Gastroesophageal sphincter (tissue), 4 donors: Measurements from ENCODE around the gene CHMP1B. TPM values are rescaled to one million over a fixed set of nuclear protein-coding genes. Genes with fewer than 3 reads are reported as not detected.
A peak's percentile ranks its signal among the peaks of the same experiment; 100 is the strongest.

Source experiments
- ATAC-seq: fragments of 150-250 bp; one replicate; pipeline ENCODE4 v1.9.1; 2016; ENCODE audit warnings: mild to moderate bottlenecking, moderate library complexity
- H3K27ac ChIP-seq, 4 donors: fragments of 200-600 bp; sonication (generic) in 3 of 4; 1 replicate in 3 of 4; 2 replicates in 1 of 4; pipeline ENCODE4 v1.5.1; 2016 to 2019
- H3K27me3 ChIP-seq: fragments of 200-600 bp; sonication (generic); one replicate; pipeline ENCODE4 v1.5.1; 2019
- H3K36me3 ChIP-seq, 2 donors: fragments of 200-600 bp; sonication (generic); one replicate each; pipeline ENCODE4 v1.5.1; 2019; ENCODE audit warnings: control low read depth in 1 of 2
- H3K4me1 ChIP-seq, 3 donors: fragments of 200-600 bp; sonication (generic); 1 replicate in 2 of 3; 2 replicates in 1 of 3; pipeline ENCODE4 v1.5.1; 2016 to 2019; ENCODE audit warnings: control low read depth in 2 of 3
- H3K4me3 ChIP-seq, 2 donors: fragments of 200-600 bp; sonication (generic); one replicate each; pipeline ENCODE4 v1.5.1; 2019; ENCODE audit warnings: mild to moderate bottlenecking in 1 of 2, moderate library complexity in 1 of 2
- H3K9me3 ChIP-seq, 3 donors: fragments of 200-600 bp; sonication (generic); one replicate each; pipeline ENCODE4 v1.5.1; 2017 to 2019; ENCODE audit warnings: control low read depth in 2 of 3
- CTCF ChIP-seq, 4 experiments: fragments of 200-600 bp in 2 of 4; fragments of 450-650 bp in 2 of 4; sonication (generic) in 1 of 4; IDR thresholded peaks; one replicate each; pipeline ENCODE4 v1.5.1; 2017 to 2019; ENCODE audit warnings: antibody characterized with exemption in 4 of 4, mild to moderate bottlenecking in 2 of 4, moderate library complexity in 2 of 4
- EP300 ChIP-seq: sonication (generic); formaldehyde crosslinking; IDR thresholded peaks from one replicate; pipeline ENCODE4 v1.6.1; 2017; ENCODE audit warnings: antibody characterized with exemption, mild to moderate bottlenecking
- POLR2A ChIP-seq, 2 donors: fragments of 450-650 bp; IDR thresholded peaks; one replicate each; pipeline ENCODE4 v1.6.1; 2017; ENCODE audit warnings: antibody characterized with exemption in 2 of 2, mild to moderate bottlenecking in 2 of 2, moderate library complexity in 1 of 2
- POLR2AphosphoS5 ChIP-seq: sonication (generic); formaldehyde crosslinking; IDR thresholded peaks from one replicate; pipeline ENCODE4 v1.6.1; 2017; ENCODE audit warnings: antibody characterized with exemption
- WGBS, 2 donors: methylation state at CpG; one replicate each; pipeline ENCODE4 v1.1.5; 2018; ENCODE audit warnings: low coverage in 1 of 2; 5-methylcytosine and 5-hydroxymethylcytosine counted together
- total RNA-seq, 4 donors: library from RNA; depleted of rRNA; stranded (reverse); fragments of >200 nt; gene quantifications; one replicate each; pipeline ENCODE4 v1.1.0, GENCODE V29; 2016

The CHMP1B gene, protein sequence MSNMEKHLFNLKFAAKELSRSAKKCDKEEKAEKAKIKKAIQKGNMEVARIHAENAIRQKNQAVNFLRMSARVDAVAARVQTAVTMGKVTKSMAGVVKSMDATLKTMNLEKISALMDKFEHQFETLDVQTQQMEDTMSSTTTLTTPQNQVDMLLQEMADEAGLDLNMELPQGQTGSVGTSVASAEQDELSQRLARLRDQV
- total RNA-seq, result 10 to 100 TPM; 46.0 to 71.6 (median 52.8) TPM

GRCh38 chr18:11851146-11851805 is at the start of gene CHMP1B:
Gene CHMP1B, plus strand, starts transcription at chr18:11851413. Its CDS starts 99 bp downstream, at chr18:11851512.
- H3K27ac ChIP-seq, result peak within 1 kb of the TSS; percentile 85 to 96 (median 96)
- no peaks in the 10 kb centered on the region for H3K9me3 ChIP-seq
- WGBS, 2 donors, result 0% methylated on average over 16 to 18 of the region's 53 CpGs
- H3K4me3 ChIP-seq, result peak within 1 kb of the TSS; percentile 93 to 96
- TF ChIP-seq POLR2A (IDR thresholded peaks at IDR 0.05) (peak; percentile 95 to 98), EP300 (peak; percentile 59), CTCF (IDR thresholded peaks at IDR 0.05) (peak in 1 of 4 experiments; percentile 13), POLR2AphosphoS5 (peak; percentile 99)
- no peaks in the 10 kb centered on the region for H3K27me3 ChIP-seq
- peak; percentile 97 for ATAC-seq
- H3K4me1 ChIP-seq, result peaks cover 0 to 52% (median 13%) of the 10 kb centered on the region in 3 donors
- H3K36me3 ChIP-seq, result peaks cover 0 to 14% of the 10 kb centered on the region in 2 donors

- Histone ChIP-seq H3K9me3 (no peaks in the 10 kb centered on the region), H3K4me1 (no peaks in the 10 kb centered on the region), H3K4me3 (no peak overlapping the region), H3K27me3 (no peaks in the 10 kb centered on the region), H3K27ac (no peak overlapping the region), H3K36me3 (no peaks in the 10 kb centered on the region)
- no peak for TF ChIP-seq CTCF (IDR thresholded peaks at IDR 0.05)
- no peak for TF ChIP-seq POLR2A (IDR thresholded peaks at IDR 0.05)
- TF ChIP-seq EP300, result no peak
- no peak for TF ChIP-seq POLR2AphosphoS5
- 81 to 85% methylated on average over 4 of the region's 4 CpGs for WGBS, 2 donors
- ATAC-seq, result no peak
These were observed 49.6 kb upstream of the CHMP1B start for GRCh38 chr18:11801573-11801972.

GRCh38 chr18:11802158-11802557 is 49.1 kb upstream of the CHMP1B start:
- Histone ChIP-seq H3K27ac (no peak overlapping the region), H3K36me3 (no peaks in the 10 kb centered on the region), H3K27me3 (no peaks in the 10 kb centered on the region), H3K4me3 (no peak overlapping the region), H3K4me1 (no peaks in the 10 kb centered on the region), H3K9me3 (no peaks in the 10 kb centered on the region)
- ATAC-seq, result no peak
- 88 to 89% methylated on average over 6 of the region's 6 CpGs for WGBS, 2 donors
- no peak for TF ChIP-seq EP300

GRCh38 chr18:11802586-11802985 is 48.6 kb upstream of the CHMP1B start:
- ATAC-seq, result no peak
- H3K4me1 ChIP-seq, result no peaks in the 10 kb centered on the region
- no peak overlapping the region for H3K4me3 ChIP-seq
- H3K27ac ChIP-seq, result no peak overlapping the region
- H3K27me3 ChIP-seq, result no peaks in the 10 kb centered on the region
- WGBS, 2 donors, result 89% methylated on average over 7 of the region's 10 CpGs
- TF ChIP-seq CTCF (IDR thresholded peaks at IDR 0.05) (no peak), POLR2AphosphoS5 (no peak), EP300 (no peak), POLR2A (IDR thresholded peaks at IDR 0.05) (no peak)
- H3K36me3 ChIP-seq, result no peaks in the 10 kb centered on the region
- no peaks in the 10 kb centered on the region for H3K9me3 ChIP-seq

- WGBS, 2 donors, result 86 to 96% methylated on average over 6 to 7 of the region's 7 CpGs
- H3K9me3 ChIP-seq, result no peaks in the 10 kb centered on the region
These were observed 44.0 kb upstream of the CHMP1B start for GRCh38 chr18:11807233-11807632.

More at GRCh38 chr18:11807233-11807632, 44.0 kb upstream of the CHMP1B start:
- no peak for ATAC-seq
- TF ChIP-seq CTCF (IDR thresholded peaks at IDR 0.05) (no peak), POLR2AphosphoS5 (no peak), POLR2A (IDR thresholded peaks at IDR 0.05) (no peak)
- Histone ChIP-seq H3K27ac (no peak overlapping the region), H3K4me3 (no peak overlapping the region), H3K4me1 (no peaks in the 10 kb centered on the region), H3K27me3 (no peaks in the 10 kb centered on the region), H3K36me3 (no peaks in the 10 kb centered on the region)
